ENCODE data around the gene PTOV1.
"Not testable (repeated sequence)": the region's sequence is repeated elsewhere in the genome, so short reads cannot be mapped to it uniquely, and the experiment has no call there.

Gene PTOV1

DNA sequence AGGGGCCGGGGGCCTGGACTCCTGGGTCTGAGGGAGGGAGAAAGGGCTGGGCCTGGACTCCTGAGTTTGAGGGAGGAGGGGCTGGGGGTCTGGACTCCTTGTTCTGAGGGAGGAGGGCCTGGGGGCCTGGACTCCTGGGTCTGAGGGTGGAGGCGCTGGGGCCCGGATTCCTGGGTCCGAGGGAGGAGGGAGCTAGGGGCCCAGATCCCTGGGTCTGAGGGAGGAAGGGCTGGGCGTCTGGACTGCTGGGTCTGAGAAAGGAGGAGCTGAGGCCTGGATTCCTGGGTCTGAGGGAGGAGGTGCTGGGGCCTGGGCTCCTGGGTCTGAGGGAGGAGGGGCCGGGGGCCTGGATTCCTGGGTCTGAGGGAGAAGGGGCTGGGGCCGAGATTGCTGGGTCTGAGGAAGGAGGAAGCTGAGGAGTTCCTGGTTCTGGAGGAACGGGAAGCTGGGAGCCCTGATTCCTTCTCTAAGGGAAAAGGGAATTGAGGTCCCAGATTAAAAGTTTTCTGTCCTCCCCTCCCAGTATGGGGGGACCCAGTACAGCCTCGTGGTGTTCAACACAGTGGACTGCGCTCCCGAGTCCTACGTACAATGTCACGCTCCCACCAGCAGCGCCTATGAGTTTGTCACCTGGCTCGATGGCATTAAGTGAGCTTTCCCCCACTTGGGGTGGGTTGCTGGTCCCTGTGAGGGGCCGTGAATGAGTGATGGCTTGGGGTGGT is 32.1 kb upstream of the PTOV1 start:
- peak overlapping the region; percentile 82 for H3K27ac ChIP-seq
- TF ChIP-seq ZFX (IDR thresholded peaks at IDR 0.05; ENCODE audit: borderline replicate concordance) (no peak), CTCF (IDR thresholded peaks at IDR 0.05) (no peak)

DNA sequence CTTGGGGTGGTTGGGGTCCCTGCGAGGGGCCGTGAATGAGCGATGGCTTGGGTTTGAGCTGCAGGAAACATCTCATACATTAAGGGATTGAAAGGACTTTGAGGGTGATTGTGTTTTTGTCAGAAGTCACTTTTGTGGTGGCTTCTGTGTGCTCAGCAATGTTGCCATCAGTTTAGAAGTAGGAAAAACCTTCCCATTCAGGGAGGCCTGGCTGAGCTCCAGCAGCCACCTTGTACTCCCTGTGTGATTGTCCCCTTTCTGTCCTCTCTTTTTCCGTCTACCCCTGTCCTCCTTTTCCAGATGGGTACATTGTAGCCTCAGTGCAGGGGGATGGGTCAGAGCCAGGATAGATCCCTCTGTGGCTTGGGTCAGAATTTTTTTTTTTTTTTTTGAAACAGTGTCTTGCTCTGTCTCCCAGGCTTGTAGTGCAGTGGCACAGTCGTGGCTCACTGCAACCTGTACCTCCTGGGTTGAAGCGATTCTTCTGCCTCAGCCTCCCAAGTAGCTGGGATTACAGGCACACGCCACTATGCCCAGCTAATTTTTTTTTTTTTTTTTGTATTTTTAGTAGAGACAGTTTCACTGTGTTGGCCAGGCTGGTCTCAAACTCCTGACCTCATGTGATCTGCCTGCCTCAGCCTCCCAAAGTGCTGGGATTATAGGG is 31.4 kb upstream of the PTOV1 start:
- H3K27ac ChIP-seq, result not testable (repeated sequence)

GRCh38 chr19:49820125-49820524 is 30.8 kb upstream of the PTOV1 start:
- TF ChIP-seq CTCF (IDR thresholded peaks at IDR 0.05), result no peak
- no peak for TF ChIP-seq ZFX (IDR thresholded peaks at IDR 0.05; ENCODE audit: borderline replicate concordance)
- H3K27ac ChIP-seq, result no peak overlapping the region

DNA sequence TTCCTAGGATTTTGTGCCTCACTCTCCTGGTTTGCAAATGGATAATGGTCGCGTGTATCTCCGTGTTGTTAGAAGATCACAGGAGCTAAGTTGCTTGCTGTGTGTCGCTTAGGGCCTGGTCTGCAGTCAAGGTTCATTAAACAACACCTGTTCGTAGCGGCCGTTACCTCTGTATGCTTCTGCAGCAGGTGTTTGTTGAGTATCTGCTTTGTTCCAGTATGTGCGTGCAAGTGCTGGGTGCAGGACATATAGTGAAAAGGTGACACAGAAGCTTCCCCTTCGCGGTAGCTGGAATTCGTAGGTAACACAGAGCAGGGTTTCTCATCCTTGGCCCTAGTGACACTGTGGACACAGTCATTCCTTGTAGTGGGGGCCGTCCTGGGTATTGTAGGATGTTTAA is 27.5 kb upstream of the PTOV1 start:
- TF ChIP-seq ZFX (IDR thresholded peaks at IDR 0.05; ENCODE audit: borderline replicate concordance) (no peak), CTCF (IDR thresholded peaks at IDR 0.05) (no peak)

GRCh38 chr19:49824662-49825061 is 26.3 kb upstream of the PTOV1 start:
- no peak for TF ChIP-seq ZFX (IDR thresholded peaks at IDR 0.05; ENCODE audit: borderline replicate concordance)
- no peak for TF ChIP-seq CTCF (IDR thresholded peaks at IDR 0.05)
- H3K27ac ChIP-seq, result no peak overlapping the region

More for the DNA sequence above, 27.5 kb upstream of the PTOV1 start:
- H3K27ac ChIP-seq, result no peak overlapping the region

- TF ChIP-seq ZFX (IDR thresholded peaks at IDR 0.05; ENCODE audit: borderline replicate concordance), result no peak
- TF ChIP-seq CTCF (IDR thresholded peaks at IDR 0.05), result no peak
- H3K27ac ChIP-seq, result no peak overlapping the region
Observed at GRCh38 chr19:49827034-49827433, 23.9 kb upstream of the PTOV1 start.

GRCh38 chr19:49829200-49829599 is 21.8 kb upstream of the PTOV1 start:
- TF ChIP-seq ZFX (IDR thresholded peaks at IDR 0.05; ENCODE audit: borderline replicate concordance), result no peak
- TF ChIP-seq CTCF (IDR thresholded peaks at IDR 0.05), result no peak

More at GRCh38 chr19:49829200-49829599, 21.8 kb upstream of the PTOV1 start:
- H3K27ac ChIP-seq, result no peak overlapping the region

Data from 22Rv1 (cell line).